RWPE1 (cell line): ENCODE measurements around the gene PNLIP.

ENCODE experiments used
- CTCF ChIA-PET: fragments of 350-600 bp; sonication (Branson Sonifier 250); formaldehyde crosslinking; extraction: SDS; loops from one replicate; lab custom pipeline; 2021; lab: Yijun Ruan, JAX
- POLR2A ChIA-PET: fragments of 400-600 bp; formaldehyde crosslinking; extraction: SDS; loops from one replicate; lab custom pipeline; 2020; ENCODE audit warnings: antibody characterized with exemption; ENCODE audit not compliant: low non-redundant PET; lab: Yijun Ruan, JAX
- DNase-seq: peaks from one replicate; pipeline ENCODE4 v3.0.0; 2012; ENCODE audit warnings: low spot score
- H3K27ac ChIP-seq: fragments of 450-650 bp; 2 replicates; pipeline ENCODE4 v1.5.1; 2017
- CTCF ChIP-seq: fragments of 450-650 bp; conservative IDR thresholded peaks from 2 replicates; pipeline ENCODE4 v1.5.1; 2017; ENCODE audit warnings: low read depth, mild to moderate bottlenecking

The PNLIP gene

GRCh38 chr10:116615199-116615776, 69.6 kb downstream of the PNLIP start:
- no peak overlapping the region for H3K27ac ChIP-seq
- ChIA-PET POLR2A (no interaction called here), CTCF (interaction anchor here (0.6 to 0.9 kb wide), 3 partner anchors 173 to 559 kb away, joined by 3 to 4 read pairs (median 3); no protein-coding TSS in a partner anchor)
- no peak for TF ChIP-seq CTCF
- no peak for DNase-seq
